Measurements from ENCODE around the gene CBX2. TPM values are rescaled to one million over a fixed set of nuclear protein-coding genes. Genes with fewer than 3 reads are reported as not detected.

The CBX2 gene
- total and polyA plus RNA-seq, 2 experiments from 2014 or later, result 0.11 to 0.13 TPM

DNA sequence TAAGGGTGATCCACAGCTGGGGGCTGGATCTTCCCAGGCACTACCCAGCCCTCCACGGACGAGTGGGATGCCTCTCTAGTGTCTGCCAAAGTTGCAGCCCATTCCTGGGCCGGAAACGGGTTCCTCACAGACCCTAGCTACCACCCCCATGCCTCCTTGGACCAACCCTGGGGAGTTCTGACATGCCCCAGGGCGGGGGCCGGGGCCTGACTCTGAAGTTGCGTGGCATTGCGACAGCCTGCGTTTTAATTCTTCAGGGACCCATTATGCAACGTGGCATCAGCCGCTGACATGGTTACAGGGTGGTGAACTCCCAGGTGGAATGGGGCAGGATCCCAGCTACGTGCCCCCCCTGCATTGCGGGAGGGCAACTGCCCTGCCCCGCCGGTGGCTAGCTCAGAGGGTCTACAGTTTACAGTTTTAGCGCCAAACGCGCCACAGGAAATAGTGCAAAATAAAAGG, 58.6 kb downstream of the CBX2 start:
- TF ChIP-seq EZH2 (IDR thresholded peaks at IDR 0.05; ENCODE audit: insufficient read depth, poor library complexity, severe bottlenecking) (no peak), EZH2phosphoT487 (IDR thresholded peaks at IDR 0.05; ENCODE audit: insufficient read depth, low read depth) (no peak)
- Histone ChIP-seq H3F3A (ENCODE audit: insufficient read depth) (peaks cover 11% of the 10 kb centered on the region), H3K9ac (no peak overlapping the region), H3K79me2 (ENCODE audit: insufficient read depth) (peaks cover 39% of the 10 kb centered on the region), H4K20me1 (ENCODE audit: insufficient read depth) (no peaks in the 10 kb centered on the region), H3K9me3 (ENCODE audit: low read depth) (no peaks in the 10 kb centered on the region), H3K4me3 (no peak overlapping the region), H3K36me3 (ENCODE audit: low read depth) (peaks cover 7% of the 10 kb centered on the region; the same call in 1 of the 2 replicates), H2AFZ (no peak overlapping the region), H3K27me3 (replicated peaks; ENCODE audit: insufficient read depth) (peaks cover 12% of the 10 kb centered on the region), H3K27ac (no peak overlapping the region), H3K4me2 (ENCODE audit: unreplicated experiment) (no peak overlapping the region), H3K9me2 (ENCODE audit: insufficient read depth) (no peaks in the 10 kb centered on the region), H3K4me1 (ENCODE audit: insufficient read depth) (peaks cover 6% of the 10 kb centered on the region; the same call in 1 of the 2 replicates)
- in situ Hi-C loops (cut with MboI), result no loop called here
- 80 to 81% methylated on average over 18 of the region's 18 CpGs for WGBS, 2 experiments (ENCODE audit: low coverage in 1 of 2, low lambda C conversion rate in 2 of 2, missing lambda C conversion rate in 2 of 2)
- DNase-seq, result no peak

DNA sequence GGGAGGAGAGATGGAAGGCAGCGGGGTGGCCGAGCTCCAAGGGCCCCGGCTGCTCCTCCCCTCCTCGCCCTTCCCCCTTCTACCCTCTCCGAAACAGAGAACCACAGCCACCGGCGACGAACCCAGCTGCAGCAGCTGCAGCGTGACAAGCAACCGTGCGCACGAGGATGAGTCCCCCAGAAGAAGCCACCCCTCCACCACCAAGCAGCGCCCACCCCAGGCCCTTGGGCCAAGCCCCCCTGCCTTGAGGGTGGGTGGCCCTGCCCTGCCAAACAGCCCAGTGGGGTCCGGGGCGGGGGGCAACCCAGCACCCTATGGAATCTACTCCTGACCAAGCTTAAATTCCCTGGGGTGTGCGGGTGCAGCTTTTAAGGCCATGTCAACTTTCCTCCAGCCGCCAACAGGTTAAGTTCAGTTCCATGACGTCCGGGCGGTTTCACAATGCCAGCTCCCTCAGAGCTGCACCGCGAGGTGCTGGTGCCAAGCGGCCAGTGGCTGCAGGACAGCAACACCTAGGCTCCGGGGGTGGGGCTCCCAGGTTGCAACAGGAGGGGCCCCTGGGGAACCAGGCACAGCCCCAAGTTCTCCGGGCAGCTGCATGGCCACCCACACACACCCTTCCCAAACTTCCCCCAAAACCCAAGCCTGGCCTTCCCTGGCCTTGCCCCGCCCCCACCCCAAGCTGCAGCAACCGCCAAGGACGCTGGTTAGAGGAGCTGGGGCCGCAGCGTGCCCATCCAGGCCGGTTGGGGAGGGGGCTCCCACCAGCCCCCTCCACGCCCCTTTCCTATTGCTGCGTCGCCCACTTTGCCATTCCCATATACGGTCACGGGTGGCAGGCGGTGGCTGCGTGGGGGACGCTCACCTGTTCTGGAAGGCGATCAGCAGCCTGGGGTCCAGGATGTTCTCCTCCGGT, 59.3 kb downstream of the CBX2 start:
- Histone ChIP-seq H3K4me2 (ENCODE audit: unreplicated experiment) (peak overlapping the region; percentile 95), H3K9me3 (ENCODE audit: low read depth) (no peaks in the 10 kb centered on the region), H3K36me3 (ENCODE audit: low read depth) (peaks cover 7% of the 10 kb centered on the region; the same call in 1 of the 2 replicates), H3K27ac (peak overlapping the region; percentile 72), H3K27me3 (replicated peaks; ENCODE audit: insufficient read depth) (peaks cover 19% of the 10 kb centered on the region), H2AFZ (no peak overlapping the region), H3K9ac (peak overlapping the region; percentile 79), H3K4me1 (ENCODE audit: insufficient read depth) (peaks cover 6% of the 10 kb centered on the region; the same call in 1 of the 2 replicates), H3K9me2 (ENCODE audit: insufficient read depth) (no peaks in the 10 kb centered on the region), H3F3A (ENCODE audit: insufficient read depth) (peaks cover 11% of the 10 kb centered on the region), H3K79me2 (ENCODE audit: insufficient read depth) (peaks cover 39% of the 10 kb centered on the region), H3K4me3 (peak overlapping the region; percentile 80), H4K20me1 (ENCODE audit: insufficient read depth) (no peaks in the 10 kb centered on the region)
- DNase-seq, result peak; percentile 79
- 57 to 58% methylated on average over 29 to 41 of the region's 41 CpGs for WGBS, 2 experiments (ENCODE audit: low coverage in 1 of 2, low lambda C conversion rate in 2 of 2, missing lambda C conversion rate in 2 of 2)
- TF ChIP-seq EZH2phosphoT487 (IDR thresholded peaks at IDR 0.05; ENCODE audit: insufficient read depth, low read depth) (no peak), EZH2 (IDR thresholded peaks at IDR 0.05; ENCODE audit: insufficient read depth, poor library complexity, severe bottlenecking) (no peak)
- in situ Hi-C loops (cut with MboI), result no loop called here

Other genes with a start within 250 kb of the CBX2 start
- gene RBFOX3, start 167.1 kb upstream of the CBX2 start, total RNA-seq (2014; rRNA removed; shearing (Covaris generic)), result not detected in 2 replicates
- gene RBFOX3, start 167.1 kb upstream of the CBX2 start, polyA plus RNA-seq (2016; fragmentation: Nextera tagmentation; extraction: Ambion mirVana), result not detected in 2 replicates
- not detected in 2 replicates for gene ENPP7, start 47.2 kb upstream of the CBX2 start, total RNA-seq (2014; rRNA removed; shearing (Covaris generic))
- not detected in 2 replicates for gene ENPP7, start 47.2 kb upstream of the CBX2 start, polyA plus RNA-seq (2016; fragmentation: Nextera tagmentation; extraction: Ambion mirVana)
- 2.7 and 3.9 TPM in 2 replicates for gene CBX8, start 18.9 kb downstream of the CBX2 start, total RNA-seq (2014; rRNA removed; shearing (Covaris generic))
- 5.9 and 6.4 TPM in 2 replicates for gene CBX8, start 18.9 kb downstream of the CBX2 start, polyA plus RNA-seq (2016; fragmentation: Nextera tagmentation; extraction: Ambion mirVana)
- gene CBX4, start 61.3 kb downstream of the CBX2 start, total RNA-seq (2014; rRNA removed; shearing (Covaris generic)), result 11.4 and 18.9 TPM in 2 replicates
- gene CBX4, start 61.3 kb downstream of the CBX2 start, polyA plus RNA-seq (2016; fragmentation: Nextera tagmentation; extraction: Ambion mirVana), result 1.2 and 1.4 TPM in 2 replicates

All from GM23248 (cell line).